GM19455 (cell line): ENCODE measurements around the gene SLC25A52.
"Not testable (repeated sequence)": the region's sequence is repeated elsewhere in the genome, so short reads cannot be mapped to it uniquely, and the experiment has no call there.

ENCODE experiments used
- ATAC-seq: cut with Tn5 transposase; IDR thresholded peaks from one replicate; pipeline ENCODE4 v1.9.1; 2021; ENCODE audit not compliant: unreplicated experiment

Gene SLC25A52, protein sequence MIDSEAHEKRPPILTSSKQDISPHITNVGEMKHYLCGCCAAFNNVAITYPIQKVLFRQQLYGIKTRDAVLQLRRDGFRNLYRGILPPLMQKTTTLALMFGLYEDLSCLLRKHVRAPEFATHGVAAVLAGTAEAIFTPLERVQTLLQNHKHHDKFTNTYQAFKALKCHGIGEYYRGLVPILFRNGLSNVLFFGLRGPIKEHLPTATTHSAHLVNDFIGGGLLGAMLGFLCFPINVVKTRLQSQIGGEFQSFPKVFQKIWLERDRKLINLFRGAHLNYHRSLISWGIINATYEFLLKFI

GRCh38 chr18:31760695-31761094 lies at the start of gene SLC25A52:
Gene SLC25A52 (minus strand): TSS chr18:31760880. CDS start chr18:31760661, 219 bp downstream.
- ATAC-seq = no peak

- not testable (repeated sequence) for ATAC-seq
Measured at GRCh38 chr18:31809049-31809448, 48.4 kb upstream of the SLC25A52 start.

DNA sequence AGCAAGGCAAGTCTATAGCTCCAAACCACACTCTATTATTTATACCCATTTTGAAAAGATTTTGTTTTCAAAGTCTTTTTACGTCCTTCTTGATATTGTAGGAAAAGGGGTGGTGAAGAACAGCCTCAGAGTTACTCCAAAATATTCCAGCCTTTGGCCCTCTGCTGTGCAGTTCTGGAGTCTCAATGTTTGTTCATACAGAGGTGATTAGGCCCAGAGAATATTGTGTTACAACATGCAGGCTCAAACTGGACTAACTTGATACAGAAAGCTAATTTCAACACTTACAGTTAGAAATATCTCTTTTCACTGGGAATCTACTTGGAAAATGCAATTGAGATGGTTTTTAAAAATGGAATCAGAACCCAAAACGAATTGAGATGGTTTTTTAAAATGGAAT lies 40.4 kb upstream of the SLC25A52 start:
- ATAC-seq = no peak

DNA sequence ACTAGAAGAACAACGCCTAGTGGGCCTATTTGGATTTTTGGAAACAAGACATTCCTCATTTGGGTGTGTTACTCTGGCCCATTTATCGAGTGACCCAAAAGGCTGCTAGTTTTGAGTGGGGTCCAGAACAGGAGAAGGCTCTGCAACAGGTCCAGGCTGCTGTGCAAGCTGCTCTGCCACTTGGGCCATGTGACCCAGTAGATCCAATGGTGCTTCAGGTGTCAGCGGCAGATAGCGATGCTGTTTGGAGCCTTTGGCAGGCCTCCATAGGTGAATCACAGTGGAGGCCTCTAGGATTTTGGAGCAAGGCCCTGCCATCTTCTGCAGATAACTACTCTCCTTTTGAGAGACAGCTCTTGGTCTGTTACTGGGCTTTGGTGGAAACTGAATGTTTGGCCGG lies 38.6 kb upstream of the SLC25A52 start:
- ATAC-seq = not testable (repeated sequence)

GRCh38 chr18:31798399-31798798 lies 37.7 kb upstream of the SLC25A52 start:
- no peak for ATAC-seq

DNA sequence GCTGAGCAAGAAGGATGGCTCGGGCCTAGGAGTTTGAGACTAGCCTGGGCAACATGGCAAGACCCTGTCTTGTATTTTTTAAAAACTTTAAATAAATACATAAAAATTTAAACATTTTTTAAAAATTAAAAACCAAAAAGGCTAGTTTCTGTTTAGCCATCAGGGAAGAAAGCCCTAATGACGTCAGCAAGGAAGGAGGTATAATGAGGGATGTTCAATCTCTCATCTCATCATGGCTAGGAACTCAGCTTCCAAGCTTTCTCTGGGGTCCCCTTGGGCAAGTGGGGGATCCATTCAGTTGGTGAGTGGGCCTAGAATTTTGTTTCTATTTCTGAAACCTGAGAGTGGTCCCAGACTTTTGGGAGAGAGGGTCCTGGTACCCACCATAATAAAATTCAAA lies 35.1 kb upstream of the SLC25A52 start:
- no peak for ATAC-seq

- ATAC-seq = no peak
Measured at GRCh38 chr18:31793531-31793930, 32.9 kb upstream of the SLC25A52 start.

- ATAC-seq = no peak
Measured at GRCh38 chr18:31792580-31792911, 31.9 kb upstream of the SLC25A52 start.

GRCh38 chr18:31791817-31792579 lies 31.3 kb upstream of the SLC25A52 start:
- ATAC-seq = peak; percentile 95

DNA sequence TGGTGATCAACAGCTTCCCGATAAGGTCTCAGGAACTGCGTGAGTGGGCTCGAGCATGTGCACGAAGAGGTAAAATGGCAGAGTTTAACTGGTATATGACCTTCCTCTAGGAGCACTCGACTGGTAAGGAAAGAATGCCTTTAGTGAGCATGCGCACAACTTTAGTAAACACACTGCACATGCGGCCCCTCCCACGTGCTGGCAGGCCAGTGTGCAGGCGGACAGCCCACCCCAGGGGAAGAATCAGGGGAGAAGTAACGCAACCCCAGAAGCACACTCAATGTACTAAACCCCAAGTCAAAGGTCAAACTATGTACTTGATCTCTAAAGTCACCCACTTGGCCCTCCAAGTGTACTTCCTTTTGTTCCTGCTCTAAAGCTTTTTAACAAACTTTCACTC lies 28.7 kb upstream of the SLC25A52 start:
- no peak for ATAC-seq

GRCh38 chr18:31783059-31783458 lies 22.4 kb upstream of the SLC25A52 start:
- ATAC-seq = no peak

DNA sequence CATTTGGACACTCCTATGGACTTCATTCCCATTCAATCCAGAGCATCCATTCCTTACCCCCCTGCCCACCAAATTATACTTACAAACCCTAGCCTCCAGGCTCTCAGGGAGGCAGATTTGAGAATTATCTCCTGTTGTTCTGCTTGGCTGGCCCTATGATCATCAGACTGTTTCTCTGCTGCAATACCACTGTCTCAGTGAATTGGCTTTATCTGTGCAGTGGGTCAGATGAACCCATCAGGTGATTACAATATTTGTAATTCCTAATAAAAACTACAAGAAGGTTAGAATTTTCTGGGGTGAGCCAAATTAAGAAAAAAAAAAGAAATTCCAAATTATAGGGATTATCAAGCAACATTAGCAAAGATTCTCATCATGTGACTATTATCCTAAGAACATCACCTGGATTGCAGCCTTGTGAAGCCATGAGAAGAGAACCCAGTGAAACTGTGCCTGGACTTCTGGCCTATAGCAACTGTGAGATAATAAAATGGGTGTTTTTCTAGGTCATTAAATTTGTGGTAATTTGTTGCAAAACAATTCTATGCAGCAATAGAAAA lies 17.8 kb upstream of the SLC25A52 start:
- ATAC-seq = no peak

DNA sequence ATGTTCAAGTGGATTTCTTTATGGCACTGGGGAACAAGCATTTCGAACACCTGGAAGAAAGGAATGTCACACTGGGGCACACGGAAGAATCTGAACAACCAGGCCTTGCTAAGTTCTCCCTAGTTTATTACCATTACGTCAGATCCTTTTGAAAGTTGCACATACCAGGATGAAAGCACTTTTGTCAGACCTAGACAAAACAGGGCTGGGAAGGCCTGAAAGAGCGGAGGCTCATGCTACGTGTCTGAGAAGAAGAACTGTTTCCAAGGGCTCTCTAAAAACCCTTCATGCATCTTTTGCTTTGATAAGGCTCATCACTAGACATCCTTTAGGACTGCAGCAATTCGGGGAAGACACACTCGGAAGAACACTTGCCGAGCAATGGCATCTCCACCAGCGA lies 15.4 kb upstream of the SLC25A52 start:
- no peak for ATAC-seq

DNA sequence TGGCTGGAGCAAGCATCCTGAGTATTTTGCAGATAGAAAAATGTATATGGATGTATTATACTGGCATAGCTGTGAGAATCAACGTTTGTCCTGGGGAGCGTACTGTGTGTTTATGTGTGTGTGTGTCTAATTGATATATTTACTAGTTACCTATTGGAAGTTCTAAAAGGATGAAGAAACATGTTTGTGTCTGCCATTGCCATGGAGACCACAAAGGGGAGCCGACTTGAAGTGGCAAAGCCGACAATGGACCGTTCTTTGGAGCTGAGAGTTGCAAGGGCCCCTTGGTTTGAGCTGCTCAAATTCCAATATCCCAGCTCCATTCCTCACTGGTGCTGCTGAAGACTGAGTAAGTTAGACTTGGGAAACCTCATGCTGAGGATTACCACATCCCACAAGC lies 14.3 kb upstream of the SLC25A52 start:
- no peak for ATAC-seq

DNA sequence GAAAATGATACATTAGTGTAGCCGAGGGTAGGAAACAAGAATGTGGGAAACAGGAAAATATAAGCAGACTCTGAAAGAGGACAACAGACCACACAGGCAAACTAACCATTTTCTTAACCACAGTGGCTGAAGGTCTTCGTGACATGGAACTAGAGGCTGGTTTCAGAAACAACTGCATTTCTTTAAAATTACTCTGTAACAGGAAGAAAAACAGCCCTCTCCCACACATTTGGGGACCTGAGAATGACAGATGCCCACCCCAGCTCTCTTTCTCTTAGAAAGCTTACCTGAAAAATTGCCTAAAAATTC lies 13.8 kb upstream of the SLC25A52 start:
- peak; percentile 82 for ATAC-seq

- ATAC-seq = peak; percentile 40
Measured at GRCh38 chr18:31773774-31774476, 13.2 kb upstream of the SLC25A52 start.

DNA sequence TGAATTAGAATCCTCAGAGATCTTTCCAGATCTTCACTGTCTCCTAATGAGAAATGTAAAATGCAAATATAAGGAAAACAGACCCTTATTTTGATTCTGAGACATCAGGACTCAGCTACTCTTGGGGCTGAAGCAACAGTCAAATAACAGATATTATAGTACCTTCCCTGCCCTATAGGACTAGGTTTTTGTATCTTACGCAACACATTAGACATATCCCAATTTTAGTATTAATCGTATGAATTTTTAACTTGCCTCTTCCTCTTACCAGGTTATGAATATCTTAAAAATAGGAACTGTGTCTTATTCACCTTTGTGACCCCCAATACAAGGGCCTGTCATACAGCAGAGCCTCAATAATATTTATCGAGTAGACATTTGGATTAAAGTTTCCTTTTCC lies 12.0 kb upstream of the SLC25A52 start:
- no peak for ATAC-seq

DNA sequence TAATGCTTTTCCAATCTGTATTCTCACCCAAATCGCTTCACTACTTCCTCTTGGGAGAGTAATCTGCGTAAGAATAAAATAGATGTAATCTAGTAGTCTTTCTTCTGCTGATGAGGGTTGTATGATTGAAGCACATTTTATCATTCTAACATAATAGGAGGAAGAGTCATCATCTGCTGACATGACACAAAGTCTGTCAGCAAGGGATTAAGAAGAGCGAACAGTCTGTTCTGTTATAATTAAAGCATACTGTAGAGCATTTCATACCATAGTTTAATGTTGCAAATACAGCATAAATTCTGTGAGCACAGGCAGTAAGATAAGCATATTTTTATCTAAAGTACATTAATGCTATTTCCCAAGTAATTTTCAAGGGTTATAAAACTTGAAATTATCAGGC lies 10.4 kb downstream of the SLC25A52 start:
- no peak for ATAC-seq

DNA sequence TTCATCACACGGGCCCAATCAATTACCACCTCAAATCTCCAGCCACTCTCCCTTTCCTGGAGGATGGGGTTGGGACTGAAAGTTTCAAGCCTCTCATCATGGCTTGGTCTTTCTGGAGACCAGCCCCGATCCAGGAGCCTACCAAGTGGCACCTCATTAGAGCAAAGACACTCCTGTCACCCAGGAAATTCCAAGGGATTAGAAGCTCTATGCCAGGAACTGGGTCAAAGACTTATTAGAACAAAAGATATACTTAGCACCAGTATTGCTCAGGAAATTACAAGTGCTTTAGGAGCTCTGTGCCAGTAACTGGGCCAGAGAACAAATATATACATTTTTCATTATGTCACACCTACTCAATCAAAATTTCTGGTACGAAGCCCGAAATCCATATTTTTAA lies 14.3 kb downstream of the SLC25A52 start:
- no peak for ATAC-seq

DNA sequence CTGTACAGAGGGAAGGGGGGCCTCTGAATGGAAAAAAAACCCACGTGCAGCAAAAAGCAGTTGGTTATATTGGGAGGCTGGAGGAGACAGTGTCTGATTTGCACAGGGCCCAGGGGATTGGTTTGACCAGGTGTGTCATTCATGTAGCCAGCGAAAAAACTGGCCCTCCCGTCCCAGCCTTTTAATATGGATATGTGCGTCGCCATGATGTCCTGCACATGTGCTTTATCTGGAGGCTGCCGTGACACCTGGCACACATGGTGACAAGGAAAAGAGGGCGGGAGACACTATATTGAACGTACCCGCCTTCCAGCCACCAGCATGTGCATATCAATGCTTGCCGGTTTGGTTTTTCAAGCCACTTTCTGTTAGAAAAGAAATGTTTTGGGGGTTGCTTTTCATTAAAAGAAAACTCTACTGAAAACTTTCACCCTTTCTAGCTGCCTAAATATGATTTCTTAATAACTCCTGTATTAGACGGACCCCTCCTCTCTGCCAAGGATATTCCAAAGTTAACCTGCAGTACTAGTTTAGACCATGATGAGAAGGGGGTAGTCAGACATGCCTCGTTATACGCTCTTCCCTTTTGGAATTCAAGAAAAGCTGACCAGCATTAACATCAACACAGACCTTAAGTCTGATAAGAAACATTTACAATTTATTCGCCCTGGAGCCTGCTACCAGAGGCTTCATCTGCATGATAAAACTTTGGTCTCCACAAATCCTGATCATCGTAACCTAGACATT lies 16.2 kb downstream of the SLC25A52 start:
- no peak for ATAC-seq

GRCh38 chr18:31743600-31743999 lies 17.1 kb downstream of the SLC25A52 start:
- ATAC-seq = not testable (repeated sequence)
